ENCODE results near the gene TTYH3.

DNA sequence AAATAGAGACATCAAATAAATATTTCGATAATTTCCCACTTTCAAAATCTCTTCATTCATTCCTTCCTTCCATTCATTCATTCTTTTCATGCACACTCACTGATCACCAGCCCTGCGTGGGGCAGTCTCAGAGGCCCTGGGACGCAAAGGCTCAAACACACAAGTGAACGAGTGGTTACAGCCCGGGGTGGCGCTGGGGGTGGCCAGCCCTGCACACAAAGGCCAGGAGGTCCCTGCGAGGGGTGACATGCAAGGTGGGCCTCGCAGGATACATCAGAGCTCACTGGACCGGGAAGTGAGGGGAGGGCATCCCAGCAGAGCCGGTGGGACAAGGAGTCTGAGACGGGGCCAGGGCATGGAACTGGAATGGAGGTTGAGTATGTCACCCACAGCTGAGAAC is 29.9 kb upstream of the TTYH3 start:
- no peak for TF ChIP-seq POLR2AphosphoS5 (IDR thresholded peaks at IDR 0.05; ENCODE audit: low read depth, low read length)
- TF ChIP-seq, protein P1, sequence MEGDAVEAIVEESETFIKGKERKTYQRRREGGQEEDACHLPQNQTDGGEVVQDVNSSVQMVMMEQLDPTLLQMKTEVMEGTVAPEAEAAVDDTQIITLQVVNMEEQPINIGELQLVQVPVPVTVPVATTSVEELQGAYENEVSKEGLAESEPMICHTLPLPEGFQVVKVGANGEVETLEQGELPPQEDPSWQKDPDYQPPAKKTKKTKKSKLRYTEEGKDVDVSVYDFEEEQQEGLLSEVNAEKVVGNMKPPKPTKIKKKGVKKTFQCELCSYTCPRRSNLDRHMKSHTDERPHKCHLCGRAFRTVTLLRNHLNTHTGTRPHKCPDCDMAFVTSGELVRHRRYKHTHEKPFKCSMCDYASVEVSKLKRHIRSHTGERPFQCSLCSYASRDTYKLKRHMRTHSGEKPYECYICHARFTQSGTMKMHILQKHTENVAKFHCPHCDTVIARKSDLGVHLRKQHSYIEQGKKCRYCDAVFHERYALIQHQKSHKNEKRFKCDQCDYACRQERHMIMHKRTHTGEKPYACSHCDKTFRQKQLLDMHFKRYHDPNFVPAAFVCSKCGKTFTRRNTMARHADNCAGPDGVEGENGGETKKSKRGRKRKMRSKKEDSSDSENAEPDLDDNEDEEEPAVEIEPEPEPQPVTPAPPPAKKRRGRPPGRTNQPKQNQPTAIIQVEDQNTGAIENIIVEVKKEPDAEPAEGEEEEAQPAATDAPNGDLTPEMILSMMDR (IDR thresholded peaks at IDR 0.05), result no peak
- no peak for TF ChIP-seq TCF7L2 (IDR thresholded peaks at IDR 0.05; ENCODE audit: low read depth, low read length)

All from Panc1 (cell line).